Gastroesophageal sphincter (tissue), 3 donors: ENCODE measurements around the gene KIDINS220.

Source experiments
- CTCF ChIP-seq, 4 experiments: fragments of 200-600 bp in 2 of 4; fragments of 450-650 bp in 2 of 4; sonication (generic) in 1 of 4; IDR thresholded peaks; one replicate each; pipeline ENCODE4 v1.5.1; 2017 to 2019; ENCODE audit warnings: antibody characterized with exemption in 4 of 4, mild to moderate bottlenecking in 2 of 4, moderate library complexity in 2 of 4
- EP300 ChIP-seq: sonication (generic); formaldehyde crosslinking; IDR thresholded peaks from one replicate; pipeline ENCODE4 v1.6.1; 2017; ENCODE audit warnings: antibody characterized with exemption, mild to moderate bottlenecking

GRCh38 chr2:8786463-8786862 lies 51.0 kb downstream of the KIDINS220 start:
- TF ChIP-seq CTCF (IDR thresholded peaks at IDR 0.05) (no peak), EP300 (no peak)
